ENCODE results near the gene HRAS.

- TF ChIP-seq CTCF (IDR thresholded peaks at IDR 0.05) (peak in 1 of 4 experiments; percentile 3), POLR2A (IDR thresholded peaks at IDR 0.05) (peak; percentile 57 to 76)
These were observed 33.2 kb upstream of the HRAS start for GRCh38 chr11:568306-569157.

Measured in gastroesophageal sphincter (tissue), 3 donors.